Measurements from ENCODE around the gene RPTOR. TPM values are rescaled to one million over a fixed set of nuclear protein-coding genes. Genes with fewer than 3 reads are reported as not detected.
"Not testable (repeated sequence)": the region's sequence is repeated elsewhere in the genome, so short reads cannot be mapped to it uniquely, and the experiment has no call there.

RPTOR gene
- total and polyA plus RNA-seq, 4 experiments from 2014 or later, result 2.4 to 51.8 (median 29.6) TPM

- ChIA-PET POLR2A (ENCODE audit: partially characterized antibody) (interaction anchor here (0.7 to 3.2 kb wide), 8 partner anchors 8 to 160 kb away, joined by 3 to 19 read pairs (median 3); no protein-coding TSS in a partner anchor), CTCF (ENCODE audit: partially characterized antibody) (interaction anchor here (0.8 to 2.2 kb wide), 6 partner anchors 10 to 88 kb away, joined by 3 to 11 read pairs (median 4); no protein-coding TSS in a partner anchor)
- Histone ChIP-seq H3K9me3 (ENCODE audit: control insufficient read depth in 1 of 2, low read length in 2 of 2) (no peaks in the 10 kb centered on the region), H3K27me3 (ENCODE audit: insufficient read depth, low read length) (no peaks in the 10 kb centered on the region), H3K27ac (ENCODE audit: low read depth, low read length) (peak overlapping the region; percentile 52), H3K4me3 (ENCODE audit: low read length in 2 of 2) (no peak overlapping the region), H3K36me3 (ENCODE audit: insufficient read depth, low read length) (no peaks in the 10 kb centered on the region), H3K4me1 (ENCODE audit: insufficient read depth, low read length) (peaks cover 22% of the 10 kb centered on the region)
- H3K9me3 Mint-ChIP-seq, result peaks cover 1 to 4% (median 2%) of the 10 kb centered on the region in 8 donors
- peaks cover 22 to 54% (median 38%) of the 10 kb centered on the region in 4 donors for H3K4me1 Mint-ChIP-seq
- intact Hi-C loops (cut with micrococcal nuclease), result loop anchor here (5.0 kb wide), 1 partner anchor 235 kb away; no protein-coding TSS in a partner anchor
- no peaks in the 10 kb centered on the region for H3K27me3 Mint-ChIP-seq
- H3K4me3 Mint-ChIP-seq, result peak overlapping the region in 7 of 8 donors; percentile 63 to 82 (median 76)
- no peak for DNase-seq
- H3K36me3 Mint-ChIP-seq, result peaks cover 12 to 21% of the 10 kb centered on the region in 2 donors
- H3K27ac Mint-ChIP-seq, result peak overlapping the region; percentile 87 to 97 (median 95)
These were observed 267.9 kb downstream of the RPTOR start for GRCh38 chr17:80812362-80813088.

DNA sequence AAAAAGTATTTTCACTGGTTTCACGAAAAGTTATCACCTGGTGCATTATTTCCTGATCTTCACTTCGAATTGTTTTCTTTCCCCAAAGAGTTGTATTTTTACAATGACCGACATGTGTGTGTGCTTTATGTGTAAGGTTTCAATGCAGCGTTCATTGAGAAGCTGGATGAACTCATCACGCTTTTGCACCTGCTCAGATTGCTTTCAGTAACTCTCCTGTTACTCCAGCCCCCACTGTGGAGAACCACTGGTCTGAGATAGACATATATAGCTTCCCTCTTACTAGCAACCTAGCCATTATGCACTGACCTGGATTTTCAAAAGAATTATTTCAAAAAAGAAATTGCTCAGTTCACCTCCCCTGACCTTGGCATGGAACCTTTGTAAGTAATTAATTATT lies 268.7 kb downstream of the RPTOR start:
- Mint-ChIP-seq H3K4me3 (peak overlapping the region in 5 of 8 donors; percentile 14 to 70 (median 32)), H3K27me3 (no peaks in the 10 kb centered on the region), H3K9me3 (peaks cover 0 to 3% (median 0%) of the 10 kb centered on the region in 8 donors), H3K4me1 (peaks cover 23 to 57% (median 41%) of the 10 kb centered on the region in 4 donors), H3K36me3 (peaks cover 11 to 20% of the 10 kb centered on the region in 2 donors), H3K27ac (peak overlapping the region in 5 of 7 donors; percentile 76 to 95 (median 95))
- Histone ChIP-seq H3K36me3 (ENCODE audit: insufficient read depth, low read length) (no peaks in the 10 kb centered on the region), H3K9me3 (ENCODE audit: control insufficient read depth in 1 of 2, low read length in 2 of 2) (no peaks in the 10 kb centered on the region), H3K4me1 (ENCODE audit: insufficient read depth, low read length) (peaks cover 22% of the 10 kb centered on the region), H3K27ac (ENCODE audit: low read depth, low read length) (no peak overlapping the region), H3K27me3 (ENCODE audit: insufficient read depth, low read length) (no peaks in the 10 kb centered on the region), H3K4me3 (ENCODE audit: low read length in 2 of 2) (no peak overlapping the region)
- POLR2A ChIA-PET (ENCODE audit: partially characterized antibody), result interaction anchor here (1.2 to 2.0 kb wide), 3 partner anchors 28 to 358 kb away, joined by 3 to 8 read pairs (median 5); no protein-coding TSS in a partner anchor
- intact Hi-C loops (cut with micrococcal nuclease), result loop anchor here (5.0 kb wide), 1 partner anchor 236 kb away; no protein-coding TSS in a partner anchor
- DNase-seq, result no peak
- CTCF ChIA-PET (ENCODE audit: partially characterized antibody), result interaction anchor here (1.4 to 2.2 kb wide), 3 partner anchors 9 to 88 kb away, joined by 3 to 11 read pairs (median 5); no protein-coding TSS in a partner anchor

DNA sequence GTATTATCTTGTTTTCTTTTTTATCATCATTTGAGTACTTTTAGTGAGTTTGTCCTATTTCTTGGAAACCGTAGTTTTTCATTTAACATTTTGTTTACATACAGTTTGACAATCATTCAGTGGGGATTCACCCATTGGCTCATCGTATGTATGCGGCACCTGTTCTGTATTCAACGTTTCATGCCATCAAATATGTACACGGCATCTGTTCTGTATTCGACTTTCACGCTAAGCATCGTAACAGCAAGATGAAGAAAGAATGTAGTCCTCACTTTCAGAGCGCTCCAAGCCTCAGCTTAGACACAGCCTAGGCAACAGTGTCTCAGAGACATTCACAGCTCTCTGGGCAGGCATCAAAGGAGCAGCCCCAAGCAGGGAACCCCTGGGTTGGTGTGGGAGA lies 269.9 kb downstream of the RPTOR start:
- Mint-ChIP-seq H3K4me1 (peaks cover 31 to 64% (median 42%) of the 10 kb centered on the region in 4 donors), H3K27me3 (no peaks in the 10 kb centered on the region), H3K9me3 (peaks cover 0 to 3% (median 0%) of the 10 kb centered on the region in 8 donors), H3K4me3 (no peak overlapping the region), H3K27ac (peak overlapping the region in 3 of 7 donors; percentile 15 to 72 (median 60)), H3K36me3 (peaks cover 7 to 14% of the 10 kb centered on the region in 2 donors)
- no peak overlapping the region for H3K27ac ChIP-seq (ENCODE audit: low read depth, low read length)
- intact Hi-C loops (cut with micrococcal nuclease), result loop anchor here (5.0 kb wide), 1 partner anchor 237 kb away; no protein-coding TSS in a partner anchor
- H3K9me3 ChIP-seq (ENCODE audit: control insufficient read depth in 1 of 2, low read length in 2 of 2), result no peaks in the 10 kb centered on the region
- DNase-seq, result no peak
- ChIA-PET CTCF (ENCODE audit: partially characterized antibody) (no interaction called here), POLR2A (ENCODE audit: partially characterized antibody) (interaction anchor here (2.0 kb wide), 1 partner anchor 359 kb away, joined by 5 read pairs; no protein-coding TSS in a partner anchor)
- peaks cover 32% of the 10 kb centered on the region for H3K4me1 ChIP-seq (ENCODE audit: insufficient read depth, low read length)
- H3K4me3 ChIP-seq (ENCODE audit: low read length in 2 of 2), result no peak overlapping the region
- H3K27me3 ChIP-seq (ENCODE audit: insufficient read depth, low read length), result no peaks in the 10 kb centered on the region
- H3K36me3 ChIP-seq (ENCODE audit: insufficient read depth, low read length), result no peaks in the 10 kb centered on the region

DNA sequence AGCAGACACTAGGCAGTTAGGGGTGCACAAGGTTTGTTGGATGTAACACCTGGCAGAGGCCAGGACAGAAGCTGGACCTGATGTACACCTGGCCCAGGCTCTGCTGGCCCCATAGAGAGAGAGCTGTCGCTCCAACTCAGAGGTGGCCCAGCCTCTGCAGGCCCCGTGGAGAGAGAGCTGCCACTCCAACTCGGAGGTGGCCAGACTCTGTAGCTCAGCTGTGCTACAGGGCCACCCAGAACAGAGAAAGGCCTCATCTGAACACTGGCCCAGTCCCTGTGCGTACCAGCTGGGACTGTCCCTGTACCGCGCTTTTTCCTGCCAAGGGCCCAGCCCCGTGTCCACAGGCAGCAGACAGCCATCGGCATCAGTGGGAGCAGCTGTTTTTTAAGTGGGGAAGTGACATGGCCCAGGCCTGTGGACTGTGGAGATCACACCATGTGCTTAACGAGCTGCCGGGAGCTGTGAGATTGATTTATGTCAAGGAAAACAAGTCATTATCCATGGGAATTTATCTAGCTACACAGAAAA lies 270.6 kb downstream of the RPTOR start:
- Mint-ChIP-seq H3K36me3 (peaks cover 10 to 14% of the 10 kb centered on the region in 2 donors), H3K9me3 (peaks cover 0 to 3% (median 0%) of the 10 kb centered on the region in 8 donors), H3K4me3 (no peak overlapping the region), H3K4me1 (peaks cover 37 to 71% (median 48%) of the 10 kb centered on the region in 4 donors), H3K27ac (peak overlapping the region in 1 of 7 donors; percentile 72), H3K27me3 (no peaks in the 10 kb centered on the region)
- CTCF ChIA-PET (ENCODE audit: partially characterized antibody), result interaction anchor here (1.2 kb wide), 1 partner anchor 17 kb away, joined by 3 read pairs; no protein-coding TSS in a partner anchor
- H3K4me1 ChIP-seq (ENCODE audit: insufficient read depth, low read length), result peaks cover 39% of the 10 kb centered on the region
- no peaks in the 10 kb centered on the region for H3K27me3 ChIP-seq (ENCODE audit: insufficient read depth, low read length)
- no peaks in the 10 kb centered on the region for H3K9me3 ChIP-seq (ENCODE audit: control insufficient read depth in 1 of 2, low read length in 2 of 2)
- POLR2A ChIA-PET (ENCODE audit: partially characterized antibody), result interaction anchor here (2.0 kb wide), 1 partner anchor 360 kb away, joined by 5 read pairs; no protein-coding TSS in a partner anchor
- intact Hi-C loops (cut with micrococcal nuclease), result no loop called here
- H3K4me3 ChIP-seq (ENCODE audit: low read length in 2 of 2), result no peak overlapping the region
- H3K36me3 ChIP-seq (ENCODE audit: insufficient read depth, low read length), result no peaks in the 10 kb centered on the region
- no peak for DNase-seq
- no peak overlapping the region for H3K27ac ChIP-seq (ENCODE audit: low read depth, low read length)

- H3K27ac ChIP-seq (ENCODE audit: low read depth, low read length); H3K4me3 Mint-ChIP-seq; H3K9me3 ChIP-seq (ENCODE audit: control insufficient read depth in 1 of 2, low read length in 2 of 2); DNase-seq; H3K4me3 ChIP-seq (ENCODE audit: low read length in 2 of 2); H3K27me3 Mint-ChIP-seq; H3K27me3 ChIP-seq (ENCODE audit: insufficient read depth, low read length); intact Hi-C loops (cut with micrococcal nuclease); H3K9me3 Mint-ChIP-seq; H3K36me3 ChIP-seq (ENCODE audit: insufficient read depth, low read length): not testable (repeated sequence)
- CTCF ChIA-PET (ENCODE audit: partially characterized antibody), result interaction anchor here (1.2 kb wide), 1 partner anchor 17 kb away, joined by 3 read pairs; no protein-coding TSS in a partner anchor
- Mint-ChIP-seq H3K27ac (peak overlapping the region in 1 of 7 donors; percentile 72), H3K36me3 (peaks cover 10 to 14% of the 10 kb centered on the region in 2 donors), H3K4me1 (peaks cover 36 to 76% (median 49%) of the 10 kb centered on the region in 4 donors)
- peaks cover 41% of the 10 kb centered on the region for H3K4me1 ChIP-seq (ENCODE audit: insufficient read depth, low read length)
- POLR2A ChIA-PET (ENCODE audit: partially characterized antibody), result interaction anchor here (0.5 kb wide), 1 partner anchor 210 kb away, joined by 3 read pairs; no protein-coding TSS in a partner anchor
These were observed 271.1 kb downstream of the RPTOR start for GRCh38 chr17:80815718-80816117.

DNA sequence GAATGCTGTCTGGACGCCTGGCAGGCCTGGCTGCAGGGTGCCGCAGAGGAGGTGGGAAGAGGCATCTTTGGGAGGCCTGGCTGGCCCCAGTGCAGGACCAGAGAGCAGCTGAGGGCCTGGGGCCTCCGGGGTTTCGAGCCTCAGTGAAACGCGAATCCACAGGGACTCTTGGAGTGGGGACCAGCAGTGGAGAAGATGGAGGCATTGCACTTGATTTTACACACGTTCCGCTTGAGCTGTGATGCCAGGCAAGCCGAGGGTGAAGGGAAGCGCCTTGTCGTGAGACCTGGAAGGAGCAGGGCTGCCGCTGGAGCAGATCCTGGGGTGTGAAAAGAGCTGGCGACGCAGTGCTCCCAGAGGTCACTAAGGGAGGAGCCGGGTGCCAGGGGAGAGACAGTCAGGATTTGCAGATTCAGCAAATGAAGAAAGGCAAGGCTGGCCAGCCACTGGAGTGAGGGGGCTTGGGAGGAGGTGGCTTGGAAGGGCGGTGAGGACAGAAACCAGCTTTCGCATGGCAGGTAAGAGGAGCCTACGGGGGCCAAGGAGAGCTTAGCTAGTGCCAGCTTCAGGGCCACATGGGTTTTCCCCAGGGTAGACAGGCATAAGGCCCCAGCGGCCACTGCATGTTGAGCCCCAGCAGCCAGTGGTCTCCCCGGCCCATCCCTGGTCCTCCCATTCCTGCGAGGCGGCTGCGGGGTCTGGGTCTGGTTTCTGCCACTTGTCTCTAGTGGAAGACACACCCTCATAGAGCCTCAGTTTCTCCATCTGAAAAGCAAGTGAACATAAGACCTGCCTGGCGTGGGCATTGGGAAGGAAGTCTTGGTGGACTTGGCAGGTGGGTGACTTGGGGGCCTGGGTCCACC lies 271.8 kb downstream of the RPTOR start:
- POLR2A ChIA-PET (ENCODE audit: partially characterized antibody), result interaction anchor here (0.5 kb wide), 1 partner anchor 211 kb away, joined by 3 read pairs; no protein-coding TSS in a partner anchor
- Histone ChIP-seq H3K9me3 (ENCODE audit: control insufficient read depth in 1 of 2, low read length in 2 of 2) (no peaks in the 10 kb centered on the region), H3K27ac (ENCODE audit: low read depth, low read length) (no peak overlapping the region), H3K4me3 (ENCODE audit: low read length in 2 of 2) (no peak overlapping the region), H3K36me3 (ENCODE audit: insufficient read depth, low read length) (no peaks in the 10 kb centered on the region), H3K4me1 (ENCODE audit: insufficient read depth, low read length) (peaks cover 33% of the 10 kb centered on the region), H3K27me3 (ENCODE audit: insufficient read depth, low read length) (no peaks in the 10 kb centered on the region)
- H3K27ac Mint-ChIP-seq, result peak overlapping the region in 1 of 7 donors; percentile 56
- intact Hi-C loops (cut with micrococcal nuclease), result no loop called here
- H3K36me3 Mint-ChIP-seq, result peaks cover 10 to 13% of the 10 kb centered on the region in 2 donors
- no peak for DNase-seq
- H3K27me3 Mint-ChIP-seq, result no peaks in the 10 kb centered on the region
- peaks cover 0 to 3% (median 0%) of the 10 kb centered on the region in 8 donors for H3K9me3 Mint-ChIP-seq
- H3K4me1 Mint-ChIP-seq, result peaks cover 30 to 68% (median 43%) of the 10 kb centered on the region in 4 donors
- no peak overlapping the region for H3K4me3 Mint-ChIP-seq
- CTCF ChIA-PET (ENCODE audit: partially characterized antibody), result interaction anchor here (1.2 kb wide), 1 partner anchor 16 kb away, joined by 3 read pairs; no protein-coding TSS in a partner anchor

Data from CD4-positive, alpha-beta memory T cell (primary cell).